Middle frontal gyrus (tissue), 1 donor: ENCODE results near the gene MYOM1.

ENCODE experiments used
- DNase-seq: peaks from one replicate; pipeline ENCODE4 v3.0.0-alpha.2; 2015; ENCODE audit warnings: low spot score; ENCODE audit errors: extremely low spot score

MYOM1 gene

GRCh38 chr18:3153107-3153704 lies 66.6 kb downstream of the MYOM1 start:
- DNase-seq, result no peak

DNA sequence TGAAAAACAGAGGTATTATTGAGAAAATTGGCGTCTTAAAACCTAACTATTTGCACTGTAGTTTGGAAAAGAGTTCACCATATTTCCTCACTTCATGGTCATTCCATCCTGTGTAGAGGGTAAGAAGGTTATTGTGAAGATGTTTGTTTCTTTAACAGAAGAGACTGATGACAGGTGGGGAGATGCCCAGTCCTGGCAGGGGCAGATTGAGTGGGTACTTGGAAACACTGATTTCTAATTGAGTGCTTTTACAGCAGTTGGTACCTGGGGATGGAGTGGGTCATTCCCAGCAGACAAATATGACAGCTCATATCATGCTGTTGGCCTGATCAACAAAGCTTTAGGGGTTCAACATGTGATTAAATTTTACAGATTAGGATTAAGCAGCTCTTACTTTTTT lies 67.5 kb downstream of the MYOM1 start:
- DNase-seq, result no peak

GRCh38 chr18:3151399-3152264 lies 68.1 kb downstream of the MYOM1 start:
- DNase-seq, result no peak

- no peak for DNase-seq
Observed at GRCh38 chr18:3150688-3151087, 69.1 kb downstream of the MYOM1 start.

- no peak for DNase-seq
Observed at GRCh38 chr18:3150274-3150673, 69.5 kb downstream of the MYOM1 start.

GRCh38 chr18:3148930-3149535 lies 70.7 kb downstream of the MYOM1 start:
- DNase-seq, result no peak

GRCh38 chr18:3147935-3148554 lies 71.7 kb downstream of the MYOM1 start:
- DNase-seq, result no peak

GRCh38 chr18:3140986-3141639 lies 78.7 kb downstream of the MYOM1 start:
- no peak for DNase-seq

- DNase-seq, result no peak
Observed at GRCh38 chr18:3140342-3140741, 79.4 kb downstream of the MYOM1 start.

- no peak for DNase-seq
Observed at GRCh38 chr18:3139406-3139805, 80.4 kb downstream of the MYOM1 start.

DNA sequence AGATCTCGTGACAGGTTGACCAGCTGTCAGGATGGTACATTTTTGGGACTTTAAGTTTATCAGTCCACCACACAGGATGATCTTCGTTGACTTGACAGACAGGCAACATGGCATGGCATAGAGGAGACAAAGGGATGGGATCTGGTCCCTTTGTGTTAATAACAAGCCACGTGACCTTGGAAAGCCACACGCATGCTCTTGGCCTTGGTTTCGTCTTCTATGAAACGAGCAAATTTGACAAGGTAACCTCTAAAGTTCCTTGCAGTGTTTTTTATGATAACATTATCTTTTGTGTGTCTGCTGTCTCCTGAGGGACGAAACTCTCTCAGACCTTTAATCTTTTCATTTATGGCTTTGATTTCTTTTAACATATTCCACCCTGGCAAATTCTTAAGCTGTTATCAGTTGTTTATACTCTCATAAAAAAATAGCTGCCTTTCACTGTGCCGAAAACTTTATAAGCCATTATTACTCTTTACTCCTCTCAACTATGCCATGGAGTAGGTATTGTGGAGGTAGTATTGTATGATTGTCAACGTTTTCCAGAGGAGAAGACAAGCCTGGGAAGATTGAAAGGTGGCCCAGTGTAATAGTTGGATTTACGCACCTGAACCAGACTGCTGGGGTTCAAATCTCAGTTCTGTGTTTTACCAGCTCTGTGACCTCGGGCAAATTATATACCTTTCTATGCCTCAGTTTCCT lies 81.3 kb downstream of the MYOM1 start:
- DNase-seq, result no peak

DNA sequence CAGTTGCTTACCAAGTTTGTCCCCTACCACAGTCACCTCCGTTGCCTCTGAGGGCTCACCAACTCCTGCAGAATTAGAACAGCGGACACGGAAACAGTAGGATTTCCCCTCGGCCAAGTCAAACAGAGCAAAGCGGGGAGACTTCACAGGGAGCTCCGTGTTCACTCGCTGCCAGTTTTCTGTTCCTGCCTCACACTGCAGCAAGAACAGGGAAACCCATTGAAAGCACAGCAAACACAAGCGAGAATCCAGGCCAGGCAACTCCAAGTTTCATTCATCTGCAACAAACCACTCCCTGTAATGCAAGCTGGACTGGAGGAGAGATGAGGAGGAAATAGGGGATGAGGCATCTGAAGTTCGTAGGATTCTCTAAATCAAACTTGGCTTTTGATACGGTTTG lies 84.2 kb downstream of the MYOM1 start:
- no peak for DNase-seq

DNA sequence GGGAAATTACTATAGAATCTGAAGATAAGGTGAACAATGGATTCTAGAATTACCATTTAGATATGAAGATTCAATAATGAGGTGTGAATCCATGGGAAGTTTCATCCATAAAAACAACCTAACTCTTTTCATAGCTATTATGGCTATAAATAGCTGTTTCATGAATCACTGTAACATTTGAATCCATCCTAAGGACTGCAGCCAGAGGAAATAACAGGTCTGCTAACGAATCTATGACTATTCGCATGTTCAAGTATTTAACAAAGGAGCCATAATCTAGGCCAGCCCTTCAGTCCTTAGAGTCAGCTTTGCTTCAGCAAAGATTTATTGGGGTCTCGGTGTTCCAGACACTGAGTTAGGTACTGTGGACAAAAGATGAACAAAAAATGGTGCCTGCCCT lies 87.1 kb downstream of the MYOM1 start:
- no peak for DNase-seq

DNA sequence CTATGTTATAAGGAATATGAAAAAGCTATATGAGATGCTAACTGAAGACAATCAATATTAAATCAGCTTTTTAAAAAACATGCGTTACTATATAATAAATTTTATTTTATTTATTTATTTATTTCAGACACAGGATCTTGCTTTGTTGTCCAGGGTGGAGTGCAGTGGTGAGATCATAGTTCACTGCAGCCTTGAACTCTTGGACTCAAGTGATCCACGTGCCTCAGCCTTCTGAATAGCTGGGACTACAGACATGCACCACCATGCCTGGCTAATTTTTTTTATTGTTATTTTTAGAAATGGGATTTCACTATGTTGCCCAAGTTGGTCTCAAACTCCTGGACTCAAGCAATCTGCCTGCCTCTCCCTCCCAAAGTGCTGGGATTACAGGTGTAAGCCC lies 89.4 kb downstream of the MYOM1 start:
- no peak for DNase-seq

DNA sequence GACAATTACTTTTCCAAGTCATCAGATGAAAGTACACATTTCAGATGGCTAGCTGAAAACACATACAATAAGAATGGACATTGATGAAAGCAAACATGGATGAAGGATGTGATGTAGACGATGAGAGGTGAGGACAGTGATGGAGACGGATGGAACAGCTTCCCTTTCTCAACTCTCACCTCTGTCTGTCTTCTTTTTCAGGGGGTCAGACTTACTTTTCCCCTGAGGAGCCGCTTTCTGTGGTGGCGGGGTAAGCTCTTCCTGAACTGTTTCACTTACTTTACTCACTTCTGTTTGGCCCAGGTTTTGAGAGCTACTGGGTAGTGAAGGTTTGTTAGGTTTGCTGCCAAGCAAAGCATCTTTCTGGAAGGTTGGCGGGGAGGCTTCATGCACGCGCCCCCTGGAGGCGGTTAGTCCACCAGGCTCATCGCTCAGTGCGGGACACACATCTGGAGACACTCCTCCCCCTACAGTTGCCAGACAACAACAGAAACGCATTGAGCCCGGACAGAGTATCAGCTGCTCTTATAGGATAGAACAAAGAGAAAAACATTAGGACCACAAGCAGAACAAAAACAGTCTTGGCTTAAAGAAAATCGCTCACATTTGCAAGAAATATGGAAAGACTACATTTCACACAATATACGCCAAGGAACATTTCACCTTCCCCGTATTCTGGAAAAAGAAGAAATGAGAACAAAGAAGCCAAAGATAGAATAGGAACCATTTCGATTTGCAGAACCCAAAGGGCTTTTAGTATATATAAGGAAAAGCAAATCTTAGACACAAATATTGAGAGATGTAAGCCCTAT lies 90.5 kb downstream of the MYOM1 start:
- peak; percentile 30 for DNase-seq

DNA sequence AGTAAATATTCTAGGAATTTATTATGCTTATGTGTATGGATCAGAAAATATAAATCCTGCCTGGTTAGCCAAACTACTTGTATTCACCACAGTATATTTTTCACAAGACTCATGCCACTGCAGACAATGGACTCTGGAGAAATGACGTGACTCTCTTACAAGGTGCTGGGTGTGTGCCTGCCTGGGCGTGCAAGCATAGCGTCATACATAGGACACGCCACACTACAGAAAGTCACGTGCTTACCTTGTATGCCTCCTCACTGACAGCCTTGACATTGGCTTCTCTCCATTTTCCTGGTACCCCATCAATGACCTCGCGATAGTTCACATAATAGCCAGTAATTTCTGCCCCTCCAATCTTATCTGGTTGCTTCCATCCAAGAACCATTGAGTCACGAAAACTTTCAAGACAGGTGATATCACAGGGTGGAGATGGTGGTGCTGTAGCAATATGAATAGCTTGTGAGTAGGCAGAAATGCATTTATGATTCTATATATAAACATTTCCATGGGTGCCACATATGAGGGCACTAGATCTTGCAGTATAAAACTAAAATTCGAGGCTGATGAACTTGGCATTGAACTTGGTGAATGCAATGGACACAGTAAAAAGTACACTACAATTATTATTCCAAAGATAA lies 93.2 kb downstream of the MYOM1 start:
- DNase-seq, result no peak

DNA sequence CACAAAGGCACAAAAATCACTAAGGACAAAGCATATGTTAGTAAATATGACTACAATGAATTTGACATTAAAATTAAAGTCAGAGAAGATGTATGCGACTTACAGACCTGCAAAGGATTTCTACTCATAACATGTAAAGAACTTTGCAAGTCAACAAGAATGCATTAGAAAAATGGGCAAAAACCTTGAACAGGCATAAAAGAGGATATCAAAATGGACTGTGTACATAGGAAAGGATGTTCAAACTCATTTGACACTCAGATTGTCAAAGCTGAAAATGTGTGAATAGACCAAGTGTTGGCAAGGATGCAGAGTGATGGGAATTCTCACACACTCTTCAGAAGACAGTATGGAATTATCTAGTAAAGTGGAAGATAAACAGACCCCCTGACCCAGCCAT lies 94.9 kb downstream of the MYOM1 start:
- DNase-seq, result no peak

- DNase-seq, result no peak
Observed at GRCh38 chr18:3122851-3123250, 96.9 kb downstream of the MYOM1 start.

GRCh38 chr18:3121259-3121658 lies 98.5 kb downstream of the MYOM1 start:
- no peak for DNase-seq

GRCh38 chr18:3120356-3120755 lies 99.4 kb downstream of the MYOM1 start:
- no peak for DNase-seq
